ENCODE measurements around the gene PLEKHG4B.
"Not testable (repeated sequence)": the region's sequence is repeated elsewhere in the genome, so short reads cannot be mapped to it uniquely, and the experiment has no call there.

PLEKHG4B gene

DNA sequence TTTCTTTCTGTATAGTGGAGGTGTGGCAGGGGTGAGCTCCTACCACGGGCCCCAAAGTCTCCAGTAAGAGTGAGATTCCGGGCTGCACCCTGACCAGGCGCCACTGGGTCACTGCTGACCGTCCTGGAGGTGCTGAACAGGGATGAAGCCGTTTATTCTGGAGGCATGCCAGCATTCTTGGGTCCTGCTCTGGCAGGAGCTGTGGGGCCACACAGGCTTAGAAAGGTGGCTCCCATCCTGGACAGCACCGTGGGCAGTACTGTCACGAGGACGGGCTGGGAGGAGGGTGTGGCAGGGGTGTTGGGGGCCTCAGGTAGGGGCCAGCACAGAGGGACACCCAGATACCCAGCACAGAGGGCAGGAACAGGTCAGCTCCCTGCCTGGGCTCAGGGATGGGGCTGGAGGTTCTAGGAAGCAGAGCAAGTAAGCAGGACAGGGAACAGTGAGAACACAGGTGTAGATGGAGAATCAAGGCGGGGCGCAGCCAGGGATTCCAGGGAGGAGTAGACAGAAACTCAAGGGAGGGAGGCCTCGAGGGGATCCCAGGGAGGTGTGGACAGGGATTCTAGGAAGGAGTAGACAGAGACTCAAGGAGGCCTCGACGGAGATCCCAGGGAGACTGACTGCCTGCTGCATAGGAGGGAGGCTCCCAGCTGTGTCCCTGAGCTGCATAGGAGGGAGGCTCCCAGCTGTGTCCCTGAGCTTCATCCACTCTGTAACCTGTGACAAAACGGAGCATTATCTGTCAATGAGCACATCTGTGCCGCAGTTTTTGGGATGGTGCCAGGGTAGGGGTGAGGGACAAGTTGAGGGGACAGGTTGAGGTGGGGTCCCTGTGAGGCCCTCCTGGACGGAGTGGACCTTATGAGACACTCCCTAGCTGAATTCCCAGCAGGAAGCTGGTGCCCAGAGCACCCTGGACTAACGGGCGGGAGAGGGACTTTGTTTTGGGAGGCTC lies 1.1 kb upstream of the PLEKHG4B start:
- Histone ChIP-seq H3K36me3 (ENCODE audit: insufficient read depth, low read length) (no peaks in the 10 kb centered on the region), H3K4me1 (ENCODE audit: control insufficient read depth, insufficient read depth, low read length) (no peaks in the 10 kb centered on the region), H3K4me2 (ENCODE audit: low read length) (no peak overlapping the region), H3K9ac (ENCODE audit: low read depth, low read length) (no peak overlapping the region), H3K27me3 (ENCODE audit: control insufficient read depth, insufficient read depth, low read length) (peaks cover 69% of the 10 kb centered on the region), H3K4me3 (ENCODE audit: low read length) (no peak overlapping the region), H3K9me3 (replicated peaks; ENCODE audit: low read length) (no peaks in the 10 kb centered on the region)

- H3K4me1 ChIP-seq (ENCODE audit: control insufficient read depth, insufficient read depth, low read length): no peaks in the 10 kb centered on the region
- no peaks in the 10 kb centered on the region for H3K36me3 ChIP-seq (ENCODE audit: insufficient read depth, low read length)
- H3K9ac ChIP-seq (ENCODE audit: low read depth, low read length): no peak overlapping the region
- no peaks in the 10 kb centered on the region for H3K9me3 ChIP-seq (replicated peaks; ENCODE audit: low read length)
- H3K4me3 ChIP-seq (ENCODE audit: low read length): no peak overlapping the region
- no peak overlapping the region for H3K4me2 ChIP-seq (ENCODE audit: low read length)
- peaks cover 78% of the 10 kb centered on the region for H3K27me3 ChIP-seq (ENCODE audit: control insufficient read depth, insufficient read depth, low read length)
Measured at GRCh38 chr5:92401-93220, 643 bp downstream of the PLEKHG4B start.

DNA sequence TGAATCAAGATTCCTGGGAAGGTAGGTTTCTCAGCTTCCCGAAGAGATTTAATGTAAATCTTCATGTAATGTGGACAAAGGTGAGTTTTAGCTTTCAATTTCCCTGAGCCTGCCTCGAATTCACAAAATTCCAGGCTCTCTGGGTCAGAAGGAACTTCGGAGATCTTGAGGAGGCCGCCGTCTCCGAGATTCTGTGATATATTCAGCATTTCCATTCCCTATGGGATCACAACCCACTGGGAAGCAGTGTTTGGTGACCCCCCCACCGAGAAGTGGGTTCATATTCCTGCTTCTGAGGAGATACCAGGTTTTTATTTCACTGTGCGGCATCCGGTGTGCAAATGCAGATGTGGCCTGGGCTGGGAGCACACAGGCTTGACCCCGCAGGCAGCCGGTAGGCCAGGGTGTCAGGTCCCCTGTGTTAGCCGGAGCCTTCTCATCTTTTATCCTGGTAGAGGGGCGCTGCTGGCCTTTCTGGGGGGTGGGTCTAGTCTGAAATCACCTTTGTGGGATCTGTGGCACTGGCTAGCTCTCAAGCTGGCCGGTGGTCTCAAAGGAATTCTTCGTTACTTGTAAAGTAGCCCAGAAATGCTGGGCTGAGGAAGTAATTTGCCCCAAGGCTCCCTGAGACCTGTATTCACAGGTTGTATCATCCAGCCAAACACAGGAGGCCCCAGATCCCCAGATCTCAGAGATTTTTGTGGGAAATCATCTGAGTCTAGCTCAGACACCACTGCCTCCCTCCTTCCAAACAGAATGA lies 1.4 kb downstream of the PLEKHG4B start:
- H3K36me3 ChIP-seq (ENCODE audit: insufficient read depth, low read length): no peaks in the 10 kb centered on the region
- H3K27me3 ChIP-seq (ENCODE audit: control insufficient read depth, insufficient read depth, low read length): peaks cover 79% of the 10 kb centered on the region
- H3K4me2 ChIP-seq (ENCODE audit: low read length): no peak overlapping the region
- H3K4me3 ChIP-seq (ENCODE audit: low read length): no peak overlapping the region
- H3K9me3 ChIP-seq (replicated peaks; ENCODE audit: low read length): no peaks in the 10 kb centered on the region
- H3K4me1 ChIP-seq (ENCODE audit: control insufficient read depth, insufficient read depth, low read length): no peaks in the 10 kb centered on the region
- H3K9ac ChIP-seq (ENCODE audit: low read depth, low read length): no peak overlapping the region

DNA sequence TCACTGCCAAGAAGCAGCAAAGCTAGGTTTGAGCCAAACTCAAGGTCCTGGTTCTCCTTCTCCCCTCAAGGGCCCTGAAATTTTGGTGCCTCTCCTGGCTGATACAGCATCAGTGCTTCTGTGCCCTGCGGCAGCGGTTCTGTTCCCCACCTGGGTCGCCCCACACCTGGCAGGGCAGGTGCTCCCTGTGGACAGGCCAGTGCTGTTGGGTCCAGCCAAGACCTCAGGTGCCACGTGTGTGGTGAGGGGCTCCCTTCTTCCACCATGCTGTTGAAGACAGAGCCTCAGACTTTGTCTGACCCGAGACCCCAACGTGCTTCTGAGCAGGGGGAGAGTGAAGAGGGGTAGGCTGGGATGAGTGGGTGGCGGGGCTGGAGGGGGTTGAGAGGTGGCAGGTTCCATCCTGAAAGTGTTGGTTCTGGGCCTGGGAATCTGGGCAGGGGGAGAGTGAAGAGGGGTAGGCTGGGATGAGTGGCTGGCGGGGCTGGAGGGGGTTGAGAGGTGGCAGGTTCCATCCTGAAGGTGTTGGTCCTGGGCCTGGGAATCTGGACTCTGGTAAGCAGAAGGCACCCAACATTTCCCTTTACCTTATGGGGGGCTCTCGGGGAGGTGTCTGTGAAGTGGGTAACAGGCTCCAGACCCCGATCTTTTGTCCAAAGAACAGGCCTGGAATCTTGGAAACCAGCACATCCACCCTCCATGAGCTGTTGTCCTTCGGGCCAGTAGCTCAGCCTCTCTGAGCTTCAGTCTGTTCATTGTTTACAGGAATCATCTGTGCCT lies 2.3 kb downstream of the PLEKHG4B start:
- no peaks in the 10 kb centered on the region for H3K36me3 ChIP-seq (ENCODE audit: insufficient read depth, low read length)
- H3K4me2 ChIP-seq (ENCODE audit: low read length): no peak overlapping the region
- H3K4me1 ChIP-seq (ENCODE audit: control insufficient read depth, insufficient read depth, low read length): no peaks in the 10 kb centered on the region
- H3K9me3 ChIP-seq (replicated peaks; ENCODE audit: low read length): no peaks in the 10 kb centered on the region
- no peak overlapping the region for H3K4me3 ChIP-seq (ENCODE audit: low read length)
- peaks cover 75% of the 10 kb centered on the region for H3K27me3 ChIP-seq (ENCODE audit: control insufficient read depth, insufficient read depth, low read length)
- H3K9ac ChIP-seq (ENCODE audit: low read depth, low read length): no peak overlapping the region

GRCh38 chr5:95241-95980 lies 3.4 kb downstream of the PLEKHG4B start:
- Histone ChIP-seq H3K36me3 (ENCODE audit: insufficient read depth, low read length) (no peaks in the 10 kb centered on the region), H3K4me3 (ENCODE audit: low read length) (no peak overlapping the region), H3K27me3 (ENCODE audit: control insufficient read depth, insufficient read depth, low read length) (peaks cover 74% of the 10 kb centered on the region), H3K9ac (ENCODE audit: low read depth, low read length) (no peak overlapping the region), H3K4me1 (ENCODE audit: control insufficient read depth, insufficient read depth, low read length) (no peaks in the 10 kb centered on the region), H3K9me3 (replicated peaks; ENCODE audit: low read length) (no peaks in the 10 kb centered on the region), H3K4me2 (ENCODE audit: low read length) (no peak overlapping the region)

DNA sequence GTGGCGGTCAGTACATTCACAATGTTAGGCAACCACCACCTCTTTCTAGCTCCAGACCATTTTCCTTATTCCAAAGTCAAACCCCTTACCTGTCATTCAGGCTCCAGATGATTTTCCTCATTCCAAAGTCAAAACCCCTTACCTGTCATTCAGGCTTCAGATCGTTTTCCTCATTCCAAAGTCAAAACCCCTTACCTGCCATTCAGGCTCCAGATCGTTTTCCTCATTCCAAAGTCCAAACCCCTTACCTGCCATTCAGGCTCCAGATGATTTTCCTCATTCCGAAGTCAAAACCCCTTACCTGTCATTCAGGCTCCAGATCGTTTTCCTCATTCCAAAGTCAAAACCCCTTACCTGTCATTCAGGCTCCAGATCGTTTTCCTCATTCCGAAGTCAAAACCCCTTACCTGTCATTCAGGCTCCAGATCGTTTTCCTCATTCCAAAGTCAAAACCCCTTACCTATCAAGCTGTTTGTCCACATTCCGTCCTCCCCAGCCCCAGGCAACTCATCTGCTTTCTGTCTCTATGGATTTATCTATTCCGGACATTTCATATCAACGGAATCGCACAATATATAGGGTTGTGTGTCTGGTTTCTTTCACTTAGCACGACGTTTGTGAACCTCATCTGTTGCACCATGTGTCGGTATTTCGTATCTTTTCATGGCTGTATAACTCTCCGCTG lies 5.2 kb downstream of the PLEKHG4B start:
- no peaks in the 10 kb centered on the region for H3K36me3 ChIP-seq (ENCODE audit: insufficient read depth, low read length)
- H3K4me3 ChIP-seq (ENCODE audit: low read length): no peak overlapping the region
- no peaks in the 10 kb centered on the region for H3K9me3 ChIP-seq (replicated peaks; ENCODE audit: low read length)
- H3K4me1 ChIP-seq (ENCODE audit: control insufficient read depth, insufficient read depth, low read length): no peaks in the 10 kb centered on the region
- H3K9ac ChIP-seq (ENCODE audit: low read depth, low read length): no peak overlapping the region
- no peak overlapping the region for H3K4me2 ChIP-seq (ENCODE audit: low read length)
- peaks cover 62% of the 10 kb centered on the region for H3K27me3 ChIP-seq (ENCODE audit: control insufficient read depth, insufficient read depth, low read length)

- Histone ChIP-seq H3K36me3 (ENCODE audit: insufficient read depth, low read length) (no peaks in the 10 kb centered on the region), H3K9ac (ENCODE audit: low read depth, low read length) (no peak overlapping the region), H3K4me1 (ENCODE audit: control insufficient read depth, insufficient read depth, low read length) (no peaks in the 10 kb centered on the region)
Measured at GRCh38 chr5:99815-100214, 7.8 kb downstream of the PLEKHG4B start.

GRCh38 chr5:102411-103043 lies 10.6 kb downstream of the PLEKHG4B start:
- Histone ChIP-seq H3K4me2 (ENCODE audit: low read length) (no peak overlapping the region), H3K4me3 (ENCODE audit: low read length) (no peak overlapping the region), H3K27me3 (ENCODE audit: control insufficient read depth, insufficient read depth, low read length) (peaks cover 69% of the 10 kb centered on the region), H3K9ac (ENCODE audit: low read depth, low read length) (no peak overlapping the region), H3K36me3 (ENCODE audit: insufficient read depth, low read length) (no peaks in the 10 kb centered on the region), H3K4me1 (ENCODE audit: control insufficient read depth, insufficient read depth, low read length) (no peaks in the 10 kb centered on the region), H3K9me3 (replicated peaks; ENCODE audit: low read length) (no peaks in the 10 kb centered on the region)

More at GRCh38 chr5:99815-100214, 7.8 kb downstream of the PLEKHG4B start:
- Histone ChIP-seq H3K4me2 (ENCODE audit: low read length) (no peak overlapping the region), H3K9me3 (replicated peaks; ENCODE audit: low read length) (no peaks in the 10 kb centered on the region), H3K4me3 (ENCODE audit: low read length) (no peak overlapping the region), H3K27me3 (ENCODE audit: control insufficient read depth, insufficient read depth, low read length) (peaks cover 65% of the 10 kb centered on the region)

- H3K36me3 ChIP-seq (ENCODE audit: insufficient read depth, low read length); H3K4me2 ChIP-seq (ENCODE audit: low read length); H3K4me1 ChIP-seq (ENCODE audit: control insufficient read depth, insufficient read depth, low read length); H3K4me3 ChIP-seq (ENCODE audit: low read length); H3K9me3 ChIP-seq (replicated peaks; ENCODE audit: low read length); H3K9ac ChIP-seq (ENCODE audit: low read depth, low read length): not testable (repeated sequence)
- H3K27me3 ChIP-seq (ENCODE audit: control insufficient read depth, insufficient read depth, low read length): peaks cover 65% of the 10 kb centered on the region
Measured at GRCh38 chr5:104106-104505, 12.1 kb downstream of the PLEKHG4B start.
